ENCODE data around the gene PRSS21.

PRSS21 gene

DNA sequence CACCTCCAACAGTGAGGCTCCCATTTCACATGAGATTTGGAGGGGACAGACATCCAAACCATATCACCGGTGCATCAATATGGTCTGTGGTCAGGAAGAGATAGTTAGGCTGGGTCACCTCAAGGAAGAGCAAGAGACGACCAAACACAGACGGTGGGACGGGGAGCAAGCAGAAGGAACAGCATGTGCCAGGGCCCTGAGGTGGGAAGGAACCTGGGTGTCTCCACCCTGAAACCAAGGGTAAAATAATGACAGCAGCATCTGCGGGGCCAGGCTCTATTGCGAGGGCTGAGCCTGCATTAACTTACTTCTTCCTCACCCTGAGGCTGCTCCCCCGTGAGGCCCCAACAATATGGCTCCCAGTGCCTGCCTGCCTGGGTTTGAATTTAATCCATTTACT, 8.9 kb upstream of the PRSS21 start:
- FAIRE-seq: no peak

DNA sequence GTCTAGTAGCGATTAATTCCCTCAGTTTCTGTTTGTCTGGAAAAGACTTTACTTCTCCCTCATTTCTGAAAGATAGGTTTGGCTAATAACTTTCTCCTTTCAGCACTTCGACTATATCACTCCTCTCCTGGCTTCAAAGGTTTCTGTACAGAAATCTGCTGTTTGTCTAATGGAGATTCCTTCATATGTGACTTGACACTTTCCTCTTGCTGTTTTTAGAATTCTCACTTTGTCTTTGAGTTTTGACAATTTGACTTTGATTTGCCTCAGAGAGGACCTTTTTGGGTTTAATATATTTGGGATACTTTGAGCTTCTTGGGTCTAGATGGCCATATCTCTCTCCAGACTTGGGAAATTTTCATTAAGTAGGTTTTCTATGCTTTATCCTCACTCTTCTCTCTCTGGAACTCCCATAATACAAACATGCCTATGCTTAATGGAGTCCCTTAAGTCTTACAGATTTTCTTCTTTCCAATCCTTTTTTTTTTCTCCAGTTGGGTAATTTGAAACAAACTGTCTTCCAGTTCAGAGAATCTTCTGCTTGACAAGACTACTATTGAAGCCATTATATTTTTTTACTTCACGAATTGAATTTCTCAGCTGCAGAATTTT, 7.8 kb upstream of the PRSS21 start:
- FAIRE-seq: no peak

DNA sequence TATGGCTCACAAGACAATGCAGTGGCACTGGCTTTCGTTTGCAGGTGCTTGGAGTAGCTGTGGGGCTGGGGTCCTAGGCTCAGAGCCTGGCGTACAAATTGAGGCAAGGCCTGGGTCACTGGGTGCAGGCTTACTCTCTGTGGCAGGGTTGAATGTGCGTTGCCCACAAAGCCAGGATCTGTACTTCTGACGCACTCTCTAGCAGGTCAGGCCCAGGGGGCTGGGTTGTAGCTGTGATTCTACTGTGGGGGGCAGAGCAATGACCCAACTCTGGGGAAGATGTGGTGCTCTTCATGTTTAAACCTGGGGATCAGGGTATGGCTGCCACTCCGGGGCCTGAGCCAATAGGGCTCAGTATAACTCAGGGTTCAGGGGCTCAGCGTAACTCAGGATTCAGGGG, 6.4 kb upstream of the PRSS21 start:
- no peak for FAIRE-seq

DNA sequence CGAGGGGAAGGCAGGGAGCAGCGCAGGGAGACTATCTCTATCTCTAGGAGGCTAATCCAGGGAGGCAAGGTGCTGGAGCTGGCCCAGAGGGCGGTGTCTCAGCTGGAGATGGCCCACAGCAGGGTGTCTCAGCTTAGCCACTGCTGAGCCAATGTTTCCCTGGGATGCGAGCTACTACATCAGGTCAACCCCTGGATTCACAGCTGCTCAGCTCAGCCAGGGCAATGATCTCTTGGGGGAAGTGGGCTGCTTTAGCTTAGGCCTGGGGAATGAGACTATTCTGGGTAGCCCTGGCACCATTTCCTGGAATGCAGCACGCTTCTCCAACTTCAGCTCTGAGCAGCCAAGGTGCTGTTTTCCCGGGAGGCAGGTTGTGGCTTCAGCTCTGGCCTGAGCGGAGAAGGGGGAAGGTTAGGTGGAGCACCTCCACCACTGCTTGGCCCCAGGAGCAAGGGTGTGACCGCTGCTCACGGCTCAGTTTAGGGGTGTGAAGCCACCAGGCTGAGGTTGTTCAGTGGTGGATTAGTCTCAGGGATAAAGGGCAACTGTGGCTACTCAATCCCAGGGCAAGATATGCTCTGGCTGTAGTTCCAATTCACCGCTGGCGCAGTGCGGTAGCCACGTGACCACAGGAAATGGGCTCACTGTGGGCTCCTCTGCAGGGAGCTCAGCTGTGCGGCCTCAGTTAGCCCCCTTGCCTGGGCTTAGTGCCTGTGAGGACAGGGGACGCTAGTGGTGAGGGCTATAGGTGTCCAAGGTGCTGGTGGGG, 5.2 kb upstream of the PRSS21 start:
- FAIRE-seq: no peak

DNA sequence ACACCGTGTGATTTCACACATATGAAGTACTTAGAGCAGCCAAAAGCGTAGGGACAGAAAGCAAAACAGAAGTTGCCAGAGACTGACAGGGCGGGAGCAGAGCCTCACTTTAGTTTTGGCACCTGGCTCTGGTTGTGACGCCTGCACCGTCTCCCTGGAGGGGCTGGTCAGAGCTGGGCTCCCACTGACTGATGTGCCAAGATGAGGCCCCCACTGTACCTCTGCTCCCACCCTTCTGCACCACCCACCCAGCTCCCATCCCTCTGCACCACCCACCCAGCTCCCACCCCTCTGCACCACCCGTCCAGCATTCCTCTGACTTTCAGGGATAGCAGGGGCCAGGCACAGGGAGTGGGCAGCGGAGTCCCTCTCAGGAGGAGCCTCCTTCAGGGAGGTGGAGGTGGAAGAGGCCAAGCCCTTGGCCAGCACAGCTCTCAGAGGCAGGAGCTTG, 3.2 kb upstream of the PRSS21 start:
- no peak for FAIRE-seq

DNA sequence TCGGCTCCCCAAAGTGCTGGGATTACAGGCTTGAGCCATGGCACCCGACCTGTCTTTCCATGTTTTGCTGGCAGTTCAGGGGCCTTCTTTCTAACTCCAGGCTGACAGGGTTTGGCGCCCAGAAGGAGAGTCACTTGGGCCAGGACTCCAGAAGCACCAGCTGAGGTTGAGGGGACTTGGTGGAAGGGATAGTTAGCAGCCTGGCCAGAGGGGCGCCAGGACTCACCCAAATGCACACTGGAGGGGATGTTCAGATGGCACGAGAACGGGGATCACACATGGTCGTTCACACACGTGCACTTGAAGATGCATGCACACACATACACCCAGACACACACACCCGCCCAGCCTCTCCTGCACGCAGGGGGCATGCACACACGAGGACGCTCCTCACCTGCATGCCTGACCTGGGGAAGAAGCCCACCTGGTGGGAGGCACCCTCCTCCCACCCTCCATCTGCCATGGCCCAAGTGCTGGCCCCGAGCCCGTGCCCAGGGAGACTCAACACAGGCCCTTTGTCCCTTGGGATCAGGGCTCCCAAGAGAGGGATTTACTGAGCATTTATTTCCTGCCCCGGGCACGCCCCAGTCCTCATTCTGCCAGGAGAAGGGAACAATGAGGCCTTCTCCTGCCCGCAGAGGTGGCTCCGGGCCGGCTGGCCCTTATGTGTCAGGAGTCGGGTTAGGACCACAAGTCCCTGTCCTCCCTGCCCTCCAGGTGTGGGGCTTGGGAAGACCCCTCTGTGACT, 2.3 kb upstream of the PRSS21 start:
- FAIRE-seq: no peak

DNA sequence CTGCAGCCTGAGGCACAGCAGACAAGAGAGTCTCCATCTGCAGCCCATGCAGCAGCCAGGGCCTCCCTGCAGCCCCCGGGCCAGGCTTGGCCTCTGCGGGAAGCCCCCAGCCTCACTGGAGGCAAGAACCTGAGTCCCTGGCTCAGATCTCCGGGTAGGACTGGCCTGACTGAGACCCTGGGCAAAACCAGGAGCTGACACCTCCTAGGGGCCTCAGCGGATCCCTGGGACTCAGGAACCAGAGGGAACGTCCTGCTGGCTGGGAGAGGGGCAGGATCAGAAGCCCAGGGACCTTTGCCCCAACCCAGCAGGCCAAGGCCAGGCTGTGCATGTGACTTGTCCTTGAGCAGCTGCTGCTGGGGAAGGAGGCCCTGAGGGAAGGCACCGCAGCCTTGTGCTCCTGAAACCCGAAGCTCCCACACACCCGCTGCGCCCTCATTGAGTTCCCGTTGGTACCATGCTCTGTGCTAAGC, 1.7 kb upstream of the PRSS21 start:
- FAIRE-seq: no peak

DNA sequence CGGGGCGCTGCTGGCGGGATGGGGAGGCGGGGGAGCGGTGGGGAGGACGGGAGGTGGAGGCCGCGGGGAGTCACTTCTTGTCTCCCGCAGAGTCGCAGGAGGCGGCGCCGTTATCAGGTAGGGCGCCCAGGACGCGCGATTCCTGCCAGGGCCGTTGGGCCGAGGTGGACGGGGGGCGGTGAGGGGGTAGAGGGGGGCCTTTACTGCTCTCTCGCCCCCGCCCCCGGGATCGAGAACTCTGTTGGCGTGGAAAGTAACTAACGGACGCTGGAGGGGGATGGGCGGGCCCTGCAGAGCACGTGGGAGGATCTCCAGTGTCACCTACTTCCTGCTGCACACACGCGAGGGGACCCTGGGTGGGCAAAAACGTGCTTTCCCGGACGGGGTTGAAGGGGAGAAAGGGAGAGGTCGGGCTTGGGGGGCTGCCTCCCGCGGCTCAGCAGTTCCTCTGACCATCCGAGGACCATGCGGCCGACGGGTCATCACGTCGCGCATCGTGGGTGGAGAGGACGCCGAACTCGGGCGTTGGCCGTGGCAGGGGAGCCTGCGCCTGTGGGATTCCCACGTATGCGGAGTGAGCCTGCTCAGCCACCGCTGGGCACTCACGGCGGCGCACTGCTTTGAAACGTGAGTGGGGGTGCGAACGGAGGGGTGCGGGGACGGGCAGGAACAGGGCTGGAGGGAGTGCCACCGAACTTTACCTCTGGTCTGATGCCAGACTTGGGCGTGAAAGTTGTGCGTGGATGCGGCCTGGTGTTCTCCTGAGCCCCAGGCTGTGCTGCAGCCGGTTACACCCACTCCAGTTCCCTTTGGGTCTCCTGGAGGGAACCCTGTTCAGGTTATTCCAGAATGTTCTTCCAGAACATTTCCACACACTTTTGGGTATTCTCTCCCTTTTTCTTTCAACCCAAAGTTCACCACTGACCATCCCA, 569 bp downstream of the PRSS21 start:
- no peak for FAIRE-seq

DNA sequence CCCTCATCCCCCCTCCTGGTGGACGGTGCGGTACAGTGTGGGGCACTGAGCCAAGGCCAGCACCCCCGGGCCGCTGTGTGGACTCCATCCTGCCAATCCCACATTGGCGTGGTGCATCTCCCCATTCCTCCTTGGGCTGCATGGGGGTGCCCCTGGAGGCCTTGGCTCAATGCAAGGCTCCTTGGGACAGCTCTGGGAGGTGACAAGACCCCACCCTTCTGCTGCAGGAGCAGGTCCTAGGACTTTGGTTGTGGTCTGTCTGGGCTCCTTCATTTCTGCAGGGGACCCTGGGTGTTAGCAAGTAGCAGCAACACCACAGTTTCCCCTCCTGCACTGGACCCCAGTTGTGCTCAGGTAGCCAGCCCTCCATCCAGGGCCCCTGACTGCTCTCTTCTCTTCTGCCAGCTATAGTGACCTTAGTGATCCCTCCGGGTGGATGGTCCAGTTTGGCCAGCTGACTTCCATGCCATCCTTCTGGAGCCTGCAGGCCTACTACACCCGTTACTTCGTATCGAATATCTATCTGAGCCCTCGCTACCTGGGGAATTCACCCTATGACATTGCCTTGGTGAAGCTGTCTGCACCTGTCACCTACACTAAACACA, 1.3 kb downstream of the PRSS21 start:
- no peak for FAIRE-seq

DNA sequence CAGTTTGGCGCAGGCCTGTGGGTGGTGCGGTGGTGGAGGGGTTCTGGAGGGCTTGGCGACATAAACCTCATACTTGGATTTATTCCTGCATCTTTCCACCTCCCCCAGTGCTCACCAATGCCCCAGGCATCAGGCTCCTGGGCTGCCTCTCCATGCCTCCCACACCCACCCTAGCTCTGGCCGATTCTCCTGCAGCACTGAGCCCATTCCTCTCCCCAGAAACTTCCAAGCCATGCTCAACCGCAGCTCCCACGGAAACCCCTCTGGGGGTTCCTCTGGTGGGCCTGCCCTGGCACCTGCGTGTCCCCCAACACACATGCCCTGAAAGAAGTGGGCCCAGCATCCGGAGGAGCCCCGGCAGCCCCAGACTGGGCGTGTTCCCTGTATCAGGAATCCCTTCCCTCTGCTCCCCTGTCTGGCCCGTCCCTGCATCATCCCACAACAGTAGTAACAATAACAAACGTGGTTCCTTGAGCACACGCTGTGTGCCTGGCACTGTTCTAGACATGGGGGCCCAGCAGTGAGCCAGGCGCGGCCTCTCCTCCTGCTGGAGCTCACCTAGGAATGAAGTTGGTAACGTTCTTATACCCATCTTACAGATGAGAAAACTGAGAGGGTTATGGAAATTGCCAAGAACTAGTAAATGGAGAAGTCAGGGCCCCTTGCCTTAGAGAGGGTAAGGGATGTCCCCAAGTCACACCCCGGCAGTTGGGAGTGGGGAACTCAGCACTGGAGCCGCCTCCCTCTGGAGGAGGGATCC, 2.3 kb downstream of the PRSS21 start:
- no peak for FAIRE-seq

DNA sequence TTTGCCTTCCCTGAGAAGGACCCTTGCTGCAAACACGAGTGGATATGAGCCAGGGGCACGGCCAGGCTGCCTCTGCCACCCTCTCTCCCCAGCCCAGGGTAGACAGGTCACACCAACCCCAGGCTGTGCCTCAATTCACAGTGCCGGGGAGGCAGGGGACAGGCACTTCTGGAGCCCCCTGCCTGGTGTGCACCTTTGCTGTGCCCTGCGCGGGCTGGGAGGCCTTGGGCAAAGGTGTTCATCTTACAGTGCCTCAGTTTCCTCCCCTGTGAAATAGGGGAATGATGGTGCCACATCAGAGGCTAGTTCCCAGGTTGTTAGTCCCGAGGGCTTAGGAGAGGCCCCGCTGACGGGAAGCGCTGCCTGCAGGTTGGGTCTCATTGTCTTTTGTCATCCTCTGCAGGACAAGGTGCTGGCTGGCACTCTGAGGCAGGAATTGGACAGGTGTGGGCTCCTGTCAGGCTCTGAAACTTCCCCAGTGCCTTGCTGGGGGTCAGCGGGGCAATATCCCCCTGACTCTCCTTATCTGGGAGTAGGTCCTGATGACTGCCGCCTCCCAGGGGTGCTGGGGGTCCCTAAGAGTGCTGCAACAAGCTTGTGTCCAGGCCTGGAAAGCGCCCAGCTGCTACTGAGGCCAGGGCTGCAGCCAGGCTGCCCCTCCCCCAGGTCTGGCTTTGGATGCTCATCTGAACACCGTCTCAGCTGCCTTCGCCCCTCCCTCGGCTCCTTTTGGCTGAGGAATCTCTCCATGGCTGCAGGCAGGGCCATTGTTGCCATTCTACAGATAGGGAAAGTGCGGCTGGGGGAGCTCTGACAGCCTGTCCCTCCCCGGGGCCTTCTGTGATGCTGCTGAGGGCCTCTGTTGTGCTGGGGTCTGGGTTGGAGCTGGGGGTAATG, 3.1 kb downstream of the PRSS21 start:
- FAIRE-seq: no peak

DNA sequence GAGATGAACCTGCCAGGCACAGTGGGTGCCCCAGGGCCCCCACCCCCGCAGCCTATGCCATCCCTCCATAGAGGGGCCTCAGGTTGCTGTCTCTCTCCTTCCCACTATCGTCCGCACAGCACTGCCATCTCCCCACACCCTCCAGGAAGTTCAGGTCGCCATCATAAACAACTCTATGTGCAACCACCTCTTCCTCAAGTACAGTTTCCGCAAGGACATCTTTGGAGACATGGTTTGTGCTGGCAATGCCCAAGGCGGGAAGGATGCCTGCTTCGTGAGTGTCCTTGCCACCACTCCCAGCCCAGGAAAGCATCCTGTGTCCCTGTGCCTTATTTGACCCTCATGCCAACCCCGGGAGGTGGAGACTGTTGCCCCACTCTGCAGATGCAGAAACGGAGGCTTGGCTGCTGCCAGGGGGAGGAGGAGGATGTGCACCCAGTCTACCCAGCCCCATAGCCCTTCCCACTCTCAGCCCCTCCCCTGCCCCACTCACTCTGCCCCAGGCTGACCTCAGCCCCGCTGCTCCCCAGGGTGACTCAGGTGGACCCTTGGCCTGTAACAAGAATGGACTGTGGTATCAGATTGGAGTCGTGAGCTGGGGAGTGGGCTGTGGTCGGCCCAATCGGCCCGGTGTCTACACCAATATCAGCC, 3.9 kb downstream of the PRSS21 start:
- no peak for FAIRE-seq

DNA sequence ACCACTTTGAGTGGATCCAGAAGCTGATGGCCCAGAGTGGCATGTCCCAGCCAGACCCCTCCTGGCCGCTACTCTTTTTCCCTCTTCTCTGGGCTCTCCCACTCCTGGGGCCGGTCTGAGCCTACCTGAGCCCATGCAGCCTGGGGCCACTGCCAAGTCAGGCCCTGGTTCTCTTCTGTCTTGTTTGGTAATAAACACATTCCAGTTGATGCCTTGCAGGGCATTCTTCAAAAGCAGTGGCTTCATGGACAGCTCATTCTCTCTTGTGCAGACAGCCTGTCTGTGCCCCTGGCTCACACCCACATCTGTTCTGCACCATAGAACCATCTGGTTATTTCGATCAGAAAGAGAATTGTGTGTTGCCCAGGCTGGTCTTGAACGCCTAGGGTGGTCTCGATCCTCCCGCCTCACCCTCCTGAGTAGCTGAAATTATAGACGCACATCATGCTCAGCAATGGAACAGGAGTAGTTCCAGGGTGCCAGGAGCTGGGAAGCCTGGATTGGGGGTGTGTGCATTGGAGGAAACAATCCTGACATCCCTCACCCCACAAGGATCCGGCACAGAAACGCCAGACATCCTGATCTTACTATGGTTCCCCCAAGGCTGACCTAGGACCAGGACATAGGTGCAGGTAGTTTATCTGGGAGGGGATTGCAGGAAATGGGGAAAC, 4.6 kb downstream of the PRSS21 start:
- FAIRE-seq: no peak

DNA sequence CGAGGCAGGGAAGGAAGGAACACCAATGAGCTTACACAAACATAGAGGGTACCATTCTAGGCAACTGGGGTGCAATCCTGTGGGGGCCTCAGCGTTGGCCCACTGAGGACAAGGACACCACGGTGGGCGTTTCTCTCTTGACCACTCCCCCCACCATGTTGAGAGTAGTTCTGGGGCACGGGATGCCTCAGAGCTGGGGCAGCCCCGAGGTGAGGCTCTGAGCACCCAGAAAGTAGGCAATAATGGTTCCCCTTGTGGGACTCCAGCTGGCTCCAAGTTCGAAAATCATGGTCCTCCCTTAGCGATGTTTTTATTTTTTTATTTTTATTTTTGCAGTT, 5.1 kb downstream of the PRSS21 start:
- no peak for FAIRE-seq

DNA sequence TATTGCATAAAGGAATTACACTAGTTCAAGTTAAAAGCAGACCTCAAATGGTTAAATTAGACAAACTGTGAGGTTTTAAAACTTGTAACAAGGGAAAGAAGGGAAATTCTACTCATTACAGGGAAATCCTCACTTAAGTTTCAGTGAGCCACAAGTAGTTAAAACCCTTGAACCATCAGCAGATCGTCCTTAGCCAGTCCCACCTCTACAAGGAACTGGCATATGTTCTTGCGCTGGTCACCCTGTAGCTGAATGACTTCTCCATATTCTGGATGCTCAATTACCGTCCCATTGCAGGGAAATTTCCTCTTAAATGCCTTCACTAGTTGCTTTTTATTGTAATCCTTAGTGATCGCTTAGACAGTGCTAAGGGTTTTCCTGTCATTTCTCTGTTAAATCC, 5.5 kb downstream of the PRSS21 start:
- no peak for FAIRE-seq

DNA sequence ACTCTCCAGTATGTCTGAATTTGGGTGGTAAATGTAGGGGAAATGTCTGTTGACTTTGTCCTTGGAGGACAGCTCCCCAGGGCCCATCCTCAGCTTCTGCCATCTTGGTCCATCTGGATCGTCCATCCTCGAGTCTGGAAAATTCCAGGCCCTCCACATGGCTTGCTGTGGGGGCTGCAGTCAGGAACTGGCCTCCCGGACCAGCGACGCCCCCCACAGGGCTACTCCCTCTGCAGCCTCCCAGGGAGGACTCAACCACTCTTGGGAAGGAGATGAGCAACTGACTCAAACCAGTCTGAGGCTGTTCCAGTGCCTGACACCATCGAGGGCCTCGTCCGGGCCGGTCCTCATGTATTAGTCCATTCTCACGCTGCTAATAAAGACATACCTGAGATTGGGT, 7.6 kb downstream of the PRSS21 start:
- no peak for FAIRE-seq

DNA sequence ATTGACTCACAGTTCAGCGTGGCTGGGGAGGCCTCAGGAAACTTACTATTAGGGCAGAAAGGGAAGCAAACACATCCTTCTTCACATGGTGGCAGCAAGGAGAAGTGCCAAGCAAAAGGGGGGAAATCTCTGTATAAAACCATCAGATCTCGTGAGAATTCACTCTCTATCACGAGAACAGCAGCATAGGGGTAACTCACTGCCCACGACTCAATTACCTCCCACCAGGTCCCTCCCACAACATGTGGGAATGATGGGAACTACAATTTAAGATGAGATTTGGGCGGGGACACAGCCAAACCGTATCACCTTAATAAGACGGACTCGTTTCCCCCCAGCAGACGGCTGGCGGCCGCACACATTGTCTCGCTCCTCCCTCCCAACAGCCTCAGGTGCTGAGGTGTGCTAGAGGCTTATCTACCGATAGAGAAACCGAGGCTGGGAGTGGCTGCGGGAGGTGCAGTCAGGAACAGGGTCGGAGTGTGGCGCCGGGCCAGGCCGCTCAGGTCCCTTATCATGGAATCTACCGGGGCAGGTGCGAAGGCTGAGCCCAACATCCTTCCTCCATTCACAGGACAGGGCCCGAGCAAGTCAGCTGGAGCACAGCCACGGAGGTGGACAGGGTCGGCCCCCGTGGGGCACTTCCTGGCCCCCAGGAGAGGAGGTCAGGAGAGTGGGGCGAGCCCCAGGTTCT, 8.2 kb downstream of the PRSS21 start:
- no peak for FAIRE-seq

DNA sequence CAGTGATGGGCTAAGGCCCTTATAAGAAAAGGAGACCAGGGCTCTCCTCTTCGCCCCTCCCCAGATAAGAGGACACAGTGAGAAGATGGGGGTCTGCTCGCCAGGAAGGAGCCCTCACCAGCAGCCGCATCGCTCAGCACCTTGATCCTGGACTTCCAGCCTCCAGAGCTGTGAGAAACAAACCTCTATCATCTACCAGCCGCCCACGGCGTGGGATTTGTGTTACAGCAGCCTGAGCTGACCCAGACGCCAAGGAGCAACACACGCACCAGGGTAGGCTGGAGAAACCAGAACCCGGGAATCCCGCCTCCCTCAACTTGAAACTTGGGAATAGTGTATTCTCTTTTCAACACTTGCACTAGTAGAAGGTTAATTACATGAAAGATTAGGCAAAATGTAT, 8.9 kb downstream of the PRSS21 start:
- no peak for FAIRE-seq
